K562 (cell line): ENCODE measurements around the gene CCDC15. TPM values are rescaled to one million over a fixed set of nuclear protein-coding genes. Genes with fewer than 3 reads are reported as not detected.
A peak's percentile ranks its signal among the peaks of the same experiment; 100 is the strongest.

Experiments used
- ATF6 ChIP-seq: sonication (generic); formaldehyde crosslinking; IDR thresholded peaks from 2 replicates; pipeline ENCODE4 v1.4.0; 2020; ENCODE audit warnings: mild to moderate bottlenecking, missing genetic modification reagents
- CCAR2 ChIP-seq: fragments of 200-400 bp; formaldehyde crosslinking; IDR thresholded peaks from 2 replicates; pipeline ENCODE4 v1.6.1; 2017; ENCODE audit warnings: mild to moderate bottlenecking, low read depth, low read length
- DMBX1 ChIP-seq: fragments of 250-450 bp; sonication (Bioruptor Pico); IDR thresholded peaks from 2 replicates; pipeline ENCODE4 v1.8.0; 2022; ENCODE audit warnings: inconsistent platforms, mild to moderate bottlenecking, moderate library complexity, borderline replicate concordance
- ELF1 ChIP-seq: fragments of 200-800 bp; sonication (Bioruptor generic); IDR thresholded peaks from 2 replicates; pipeline ENCODE4 v1.6.1; 2016; ENCODE audit warnings: missing genetic modification characterization, missing compliant biosample characterization
- FOXK2 ChIP-seq, 2 experiments: fragments of 450-650 bp; IDR thresholded peaks in 1 of 2; conservative IDR thresholded peaks in 1 of 2; 2 replicates each; pipeline ENCODE4 v1.6.1; 2016; ENCODE audit warnings: low read depth in 2 of 2, mild to moderate bottlenecking in 1 of 2
- HNRNPUL1 ChIP-seq: fragments of 200-400 bp; formaldehyde crosslinking; IDR thresholded peaks from 2 replicates; pipeline ENCODE4 v1.6.1; 2017; ENCODE audit warnings: low read length
- KLF6 ChIP-seq: fragments of 250-450 bp; sonication (Bioruptor Pico); IDR thresholded peaks from 2 replicates; pipeline ENCODE4 v1.4.0; 2020; ENCODE audit warnings: mild to moderate bottlenecking, moderate library complexity, borderline replicate concordance
- MAFF ChIP-seq: IDR thresholded peaks from 2 replicates; pipeline ENCODE4 v1.6.1; 2012; ENCODE audit warnings: low read length, improper control_type of control experiment
- MTA1 ChIP-seq: fragments of 450-650 bp; IDR thresholded peaks from 2 replicates; pipeline ENCODE4 v1.6.1; 2017; ENCODE audit warnings: borderline replicate concordance
- SIRT6 ChIP-seq: IDR thresholded peaks from one replicate; pipeline ENCODE4 v1.6.1; 2012; ENCODE audit warnings: low read depth, mild to moderate bottlenecking, control low read depth, inconsistent platforms, low read length, moderate library complexity
- SREBF2 ChIP-seq: sonication (generic); formaldehyde crosslinking; IDR thresholded peaks from 2 replicates; pipeline ENCODE4 v1.4.0; 2020; ENCODE audit warnings: mild to moderate bottlenecking, missing genetic modification reagents
- SRSF1 ChIP-seq: fragments of 200-400 bp; formaldehyde crosslinking; IDR thresholded peaks from 2 replicates; pipeline ENCODE4 v1.6.1; 2017; ENCODE audit warnings: mild to moderate bottlenecking, low read depth, low read length, moderate library complexity
- ZNF143 ChIP-seq: sonication (generic); formaldehyde crosslinking; IDR thresholded peaks from 2 replicates; pipeline ENCODE4 v1.9.0; 2022; ENCODE audit warnings: mild to moderate bottlenecking, missing genetic modification reagents
- ZNF174 ChIP-seq: fragments of 250-450 bp; sonication (Bioruptor Pico); IDR thresholded peaks from 2 replicates; pipeline ENCODE4 v1.4.0; 2020; ENCODE audit warnings: mild to moderate bottlenecking
- ZNF23 ChIP-seq: fragments of 250-450 bp; sonication (Bioruptor Pico); IDR thresholded peaks from 2 replicates; pipeline ENCODE4 v1.4.0; 2020; ENCODE audit warnings: mild to moderate bottlenecking
- ZNF592 ChIP-seq: fragments of 450-650 bp; IDR thresholded peaks from 2 replicates; pipeline ENCODE4 v1.6.1; 2017; ENCODE audit warnings: antibody characterized with exemption, mild to moderate bottlenecking
- ZNF699 ChIP-seq: fragments of 250-450 bp; sonication (Bioruptor Pico); IDR thresholded peaks from 2 replicates; pipeline ENCODE4 v1.8.0; 2021; ENCODE audit warnings: mild to moderate bottlenecking, moderate library complexity; ENCODE audit not compliant: insufficient replicate concordance
- polyA plus RNA-seq, 8 experiments: library from polyadenylated mRNA; depleted of rRNA in 4 of 8; stranded (reverse) in 5 of 8; unstranded in 3 of 8; fragments of >200 nt; fragmentation: Nextera tagmentation in 2 of 8; fragmentation: Illumina TruSeq in 1 of 8; extraction: Ambion mirVana in 2 of 8; extraction: Trizol in 1 of 8; gene quantifications; 2 replicates each; pipeline versions ENCODE4 v1.2.1 to v1.2.3, GENCODE V29; 2011 to 2014; ENCODE audit warnings: inconsistent platforms in 1 of 8, missing spikeins in 1 of 8
- total RNA-seq, 7 experiments: library from RNA; depleted of rRNA in 6 of 7; stranded (reverse); fragments of >200 nt in 6 of 7; fragmentation: Illumina TruSeq in 2 of 7; extraction: Trizol in 2 of 7; gene quantifications; 2 replicates each; pipeline versions ENCODE4 v1.2.1 to v1.2.3, GENCODE V29; 2011 to 2021; ENCODE audit warnings: low replicate concordance in 1 of 7
- TF ChIP-seq, protein P1 (sequence below): fragments of 450-650 bp; formaldehyde crosslinking; IDR thresholded peaks from 2 replicates; pipeline ENCODE4 v1.4.0; 2022; ENCODE audit warnings: missing genetic modification characterization
- TF ChIP-seq, protein P2 (sequence below), 2 experiments: fragments of 450-650 bp; conservative IDR thresholded peaks; 2 replicates each; pipeline ENCODE4 v1.6.1; 2017; ENCODE audit warnings: mild to moderate bottlenecking in 2 of 2, moderate library complexity in 2 of 2

Gene CCDC15
- total and polyA plus RNA-seq, 9 of the 15 experiments (the other 6 are each of a cell fraction or from before 2014, with no cell fraction given): 1.9 to 9.2 (median 3.9) TPM

GRCh38 chr11:125074511-125075241, 120.7 kb downstream of the CCDC15 start (continued):
- no peak for TF ChIP-seq MAFF
- no peak for TF ChIP-seq ZNF23 (CRISPR knock-in tag)
- TF ChIP-seq, protein P1, sequence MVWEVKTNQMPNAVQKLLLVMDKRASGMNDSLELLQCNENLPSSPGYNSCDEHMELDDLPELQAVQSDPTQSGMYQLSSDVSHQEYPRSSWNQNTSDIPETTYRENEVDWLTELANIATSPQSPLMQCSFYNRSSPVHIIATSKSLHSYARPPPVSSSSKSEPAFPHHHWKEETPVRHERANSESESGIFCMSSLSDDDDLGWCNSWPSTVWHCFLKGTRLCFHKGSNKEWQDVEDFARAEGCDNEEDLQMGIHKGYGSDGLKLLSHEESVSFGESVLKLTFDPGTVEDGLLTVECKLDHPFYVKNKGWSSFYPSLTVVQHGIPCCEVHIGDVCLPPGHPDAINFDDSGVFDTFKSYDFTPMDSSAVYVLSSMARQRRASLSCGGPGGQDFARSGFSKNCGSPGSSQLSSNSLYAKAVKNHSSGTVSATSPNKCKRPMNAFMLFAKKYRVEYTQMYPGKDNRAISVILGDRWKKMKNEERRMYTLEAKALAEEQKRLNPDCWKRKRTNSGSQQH (CRISPR knock-in tag): no peak
- no peak for TF ChIP-seq ZNF143 (CRISPR knock-in tag)
- TF ChIP-seq SREBF2: no peak
- TF ChIP-seq, protein P2, sequence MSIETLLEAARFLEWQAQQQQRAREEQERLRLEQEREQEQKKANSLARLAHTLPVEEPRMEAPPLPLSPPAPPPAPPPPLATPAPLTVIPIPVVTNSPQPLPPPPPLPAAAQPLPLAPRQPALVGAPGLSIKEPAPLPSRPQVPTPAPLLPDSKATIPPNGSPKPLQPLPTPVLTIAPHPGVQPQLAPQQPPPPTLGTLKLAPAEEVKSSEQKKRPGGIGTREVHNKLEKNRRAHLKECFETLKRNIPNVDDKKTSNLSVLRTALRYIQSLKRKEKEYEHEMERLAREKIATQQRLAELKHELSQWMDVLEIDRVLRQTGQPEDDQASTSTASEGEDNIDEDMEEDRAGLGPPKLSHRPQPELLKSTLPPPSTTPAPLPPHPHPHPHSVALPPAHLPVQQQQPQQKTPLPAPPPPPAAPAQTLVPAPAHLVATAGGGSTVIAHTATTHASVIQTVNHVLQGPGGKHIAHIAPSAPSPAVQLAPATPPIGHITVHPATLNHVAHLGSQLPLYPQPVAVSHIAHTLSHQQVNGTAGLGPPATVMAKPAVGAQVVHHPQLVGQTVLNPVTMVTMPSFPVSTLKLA (conservative IDR thresholded peaks at IDR 0.05): 0 out of 4 replicates have a peak, but pooled peaks of 1 of the 2 experiments have one; percentile 30
- TF ChIP-seq ZNF699 (CRISPR knock-in tag): no peak
- TF ChIP-seq SIRT6: no peak
- no peak for TF ChIP-seq CCAR2
- TF ChIP-seq HNRNPUL1: no peak
- no peak for TF ChIP-seq ELF1 (tag)
- TF ChIP-seq DMBX1: 0 out of 2 replicates have a peak, but pooled peaks have one; percentile 13
- TF ChIP-seq KLF6: peak; percentile 55; the same call in 1 of the 2 replicates
- peak; percentile 60; the same call in 1 of the 2 replicates for TF ChIP-seq ZNF592
- TF ChIP-seq SRSF1: no peak
- TF ChIP-seq ATF6 (CRISPR knock-in tag): no peak
- TF ChIP-seq FOXK2 (conservative IDR thresholded peaks at IDR 0.05 in 1 of 2, IDR thresholded peaks at IDR 0.05 in 1 of 2; ENCODE audit: low read depth in 2 of 2): no peak
- no peak for TF ChIP-seq ZNF174 (CRISPR knock-in tag)
- TF ChIP-seq MTA1: peak; percentile 45; the same call in 1 of the 2 replicates
